Stimulated activated naive B cell treated with anti-CD40 and anti-IgM and Interleukin-4, amounts not matched to agents 10 μg/mL and 1 μg/mL and 100 μg/mL, for 72 hours (primary cell): ENCODE measurements around the gene PSMB8.

Source experiments
- ATAC-seq, 2 donors: fragments of 150-1000 bp; cut with Tn5 transposase; replicated peaks; 2 replicates each; pipeline ENCODE4 v1.10.0; 2021; ENCODE audit warnings: moderate library complexity in 1 of 2
- DNase-seq: peaks from one replicate; pipeline ENCODE4 v3.0.0; 2021
- H3K27ac Mint-ChIP-seq: one replicate; pipeline ENCODE4 v1.8.0; 2022; ENCODE audit warnings: mild to moderate bottlenecking, mixed read lengths
- H3K27me3 Mint-ChIP-seq, 2 donors: one replicate each; pipeline ENCODE4 v1.8.0; 2022; ENCODE audit warnings: mixed read lengths in 2 of 2
- H3K36me3 Mint-ChIP-seq, 2 donors: one replicate each; pipeline ENCODE4 v1.8.0; 2022; ENCODE audit warnings: mixed read lengths in 2 of 2, mild to moderate bottlenecking in 1 of 2
- H3K4me1 Mint-ChIP-seq, 2 donors: one replicate each; pipeline ENCODE4 v1.8.0; 2022; ENCODE audit warnings: mixed read lengths in 2 of 2, mild to moderate bottlenecking in 1 of 2
- H3K4me3 Mint-ChIP-seq, 2 donors: one replicate each; pipeline ENCODE4 v1.8.0; 2022; ENCODE audit warnings: mild to moderate bottlenecking in 2 of 2, mixed read lengths in 2 of 2, moderate library complexity in 1 of 2
- H3K9me3 Mint-ChIP-seq, 2 donors: one replicate each; pipeline ENCODE4 v1.8.0; 2022; ENCODE audit warnings: mixed read lengths in 2 of 2, mild to moderate bottlenecking in 1 of 2

PSMB8 gene

DNA sequence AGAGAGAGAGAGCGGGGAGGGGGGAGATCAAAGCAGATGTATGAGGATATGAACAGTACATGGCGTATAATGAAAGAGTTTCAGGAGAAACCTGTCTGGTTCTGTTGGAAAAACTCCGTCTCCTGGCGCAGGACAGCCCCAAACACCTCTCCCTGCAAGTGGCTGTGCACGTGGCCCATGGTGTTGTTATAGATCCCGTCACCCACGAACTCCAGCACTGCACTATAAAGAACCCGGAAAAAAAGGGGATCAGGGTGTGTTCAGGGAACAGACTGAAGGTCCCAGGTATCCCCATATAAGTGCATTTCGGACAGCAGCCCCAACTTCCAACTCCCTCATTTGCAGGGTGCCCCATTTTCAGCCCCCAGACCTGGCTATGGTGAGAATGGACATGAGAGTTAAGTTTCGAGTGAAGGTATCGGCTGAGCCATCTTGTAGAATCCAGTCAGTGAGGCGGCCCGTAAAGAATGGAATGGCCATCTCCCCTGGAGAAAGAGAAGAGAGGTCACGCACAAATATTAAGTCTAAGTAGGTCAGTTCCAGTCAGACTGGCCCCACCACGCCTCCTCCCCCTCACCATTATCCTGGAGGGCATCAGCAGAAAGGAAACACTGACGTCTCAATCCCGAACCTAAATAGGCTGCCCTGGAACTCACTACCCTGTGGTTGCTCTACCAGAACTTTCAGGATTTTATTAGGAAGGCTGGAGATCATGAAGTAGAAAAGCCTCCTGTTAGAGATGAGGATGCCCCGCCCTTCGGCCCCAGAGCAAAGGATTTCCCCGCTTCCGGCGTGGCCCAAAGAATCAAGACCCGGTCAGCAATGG is 8.4 kb upstream of the PSMB8 start:
- DNase-seq (no peak), ATAC-seq (no peak)
- Mint-ChIP-seq H3K9me3 (peaks cover 0 to 3% of the 10 kb centered on the region in 2 donors), H3K4me3 (peak overlapping the region; percentile 94 to 100), H3K36me3 (peaks cover 74 to 76% of the 10 kb centered on the region in 2 donors), H3K27me3 (no peaks in the 10 kb centered on the region), H3K27ac (peak overlapping the region; percentile 99), H3K4me1 (peaks cover 55 to 73% of the 10 kb centered on the region in 2 donors)

DNA sequence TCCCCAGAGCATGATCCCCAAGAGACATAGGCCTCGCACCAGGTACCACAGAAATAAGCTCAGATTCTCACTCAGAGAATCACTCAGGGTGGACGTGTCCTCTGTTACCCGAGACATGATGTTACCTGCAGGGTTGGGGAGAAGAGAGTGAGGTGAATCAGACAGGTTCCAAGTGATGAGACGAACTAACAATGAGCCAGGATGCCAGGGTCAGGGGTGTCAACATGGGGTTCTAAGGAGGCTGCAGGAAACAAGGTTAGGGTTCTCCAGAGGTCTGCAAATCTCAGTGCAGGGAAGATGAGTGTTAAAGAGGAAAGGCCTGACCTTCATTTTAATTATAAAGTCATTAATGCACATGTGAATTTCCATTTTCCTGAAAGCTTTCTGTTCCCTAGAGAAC is 7.2 kb upstream of the PSMB8 start:
- Mint-ChIP-seq H3K36me3 (peaks cover 75 to 77% of the 10 kb centered on the region in 2 donors), H3K27ac (peak overlapping the region; percentile 16), H3K4me1 (peaks cover 54 to 78% of the 10 kb centered on the region in 2 donors), H3K27me3 (no peaks in the 10 kb centered on the region), H3K9me3 (peaks cover 0 to 3% of the 10 kb centered on the region in 2 donors), H3K4me3 (peak overlapping the region; percentile 94 to 100)
- DNase-seq = no peak
- no peak for ATAC-seq

DNA sequence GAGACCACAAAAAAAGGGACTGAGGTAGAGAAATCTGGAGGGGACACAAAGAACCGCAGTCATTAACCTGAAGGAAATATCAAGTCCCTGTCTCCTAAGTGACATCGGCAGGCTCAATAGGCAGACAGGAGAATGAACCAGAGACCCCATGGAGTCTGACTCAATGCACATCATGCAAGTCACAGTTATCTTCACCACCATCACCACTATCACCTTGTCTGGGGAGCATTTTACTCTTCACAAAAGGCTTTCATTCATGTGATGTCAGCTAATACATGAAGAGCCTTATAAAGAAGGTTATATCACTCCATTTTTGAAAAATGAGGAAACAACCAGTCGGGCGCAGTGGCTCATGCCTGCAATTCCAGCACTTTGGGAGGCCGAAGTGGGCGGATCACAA is 5.3 kb upstream of the PSMB8 start:
- no peak for DNase-seq
- H3K9me3 Mint-ChIP-seq = peaks cover 0 to 3% of the 10 kb centered on the region in 2 donors
- peak overlapping the region; percentile 15 for H3K27ac Mint-ChIP-seq
- peaks cover 57 to 78% of the 10 kb centered on the region in 2 donors for H3K4me1 Mint-ChIP-seq
- H3K36me3 Mint-ChIP-seq = peaks cover 79 to 83% of the 10 kb centered on the region in 2 donors
- H3K4me3 Mint-ChIP-seq = peak overlapping the region in 1 of 2 donors; percentile 3
- no peaks in the 10 kb centered on the region for H3K27me3 Mint-ChIP-seq
- no peak for ATAC-seq

DNA sequence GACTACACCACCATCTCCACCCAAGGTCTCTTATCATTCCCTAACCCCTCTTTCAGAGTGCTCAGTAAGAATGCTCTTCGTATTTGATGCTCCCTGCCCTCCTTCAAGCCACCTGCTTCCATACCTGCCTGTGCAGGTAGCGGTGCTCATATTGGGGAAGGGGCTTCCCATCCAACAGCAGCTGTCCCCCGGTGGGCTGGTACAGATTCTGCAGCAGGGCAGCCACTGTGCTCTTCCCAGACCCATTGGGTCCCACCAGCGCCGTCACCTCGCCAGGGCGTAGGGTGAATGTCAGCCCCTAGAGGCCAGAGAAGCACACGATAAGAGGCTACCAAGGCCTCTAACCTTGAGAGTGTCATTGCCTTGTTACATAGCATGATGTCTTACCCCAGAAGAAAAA is 3.9 kb upstream of the PSMB8 start:
- Mint-ChIP-seq H3K9me3 (peaks cover 0 to 3% of the 10 kb centered on the region in 2 donors), H3K27ac (peak overlapping the region; percentile 68), H3K4me1 (peaks cover 59 to 83% of the 10 kb centered on the region in 2 donors), H3K27me3 (no peaks in the 10 kb centered on the region), H3K4me3 (peak overlapping the region; percentile 21 to 66), H3K36me3 (peaks cover 81 to 90% of the 10 kb centered on the region in 2 donors)
- DNase-seq (no peak), ATAC-seq (no peak)

DNA sequence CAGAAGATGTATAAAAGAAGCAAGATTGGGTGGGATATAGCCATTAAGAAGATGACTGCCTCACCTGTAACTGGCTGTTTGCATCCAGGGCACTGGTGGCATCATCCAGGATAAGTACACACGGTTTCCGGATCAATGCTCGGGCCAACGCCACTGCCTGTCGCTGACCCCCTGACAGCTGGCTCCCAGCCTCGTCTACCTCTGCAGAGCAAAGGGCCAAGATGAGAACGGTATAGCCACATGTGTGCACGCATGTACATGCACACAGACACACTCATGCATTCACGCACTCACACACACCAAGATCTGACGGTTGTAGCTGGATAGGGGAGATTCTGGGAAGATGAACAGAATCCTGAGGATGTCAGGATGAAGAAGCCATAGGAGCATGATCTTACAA is 3.2 kb upstream of the PSMB8 start:
- peaks cover 82 to 90% of the 10 kb centered on the region in 2 donors for H3K36me3 Mint-ChIP-seq

DNA sequence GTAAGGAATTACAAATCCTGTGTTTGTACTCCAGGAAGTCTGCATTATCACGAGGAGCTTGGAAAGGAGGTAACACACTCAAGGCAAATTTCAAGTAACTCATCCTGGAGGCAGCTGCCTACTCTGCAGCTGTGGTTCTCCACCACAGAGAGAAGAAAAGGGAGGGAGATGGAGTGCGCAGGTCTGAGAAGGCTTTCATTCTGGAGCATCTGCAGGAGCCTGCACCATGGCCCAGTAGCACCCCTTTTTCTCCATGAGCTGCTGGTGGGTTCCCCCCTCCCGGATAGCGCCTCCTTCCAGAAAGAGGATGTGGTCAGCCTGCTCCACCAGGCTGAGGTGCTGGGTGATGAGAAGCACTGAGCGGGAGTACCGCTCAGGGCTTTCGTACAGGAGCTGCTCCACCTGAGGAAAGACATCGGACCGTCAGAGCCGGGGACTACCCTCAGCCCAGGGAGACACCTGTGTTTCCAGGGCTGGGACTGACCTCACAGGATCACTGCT is 1.6 kb upstream of the PSMB8 start:
- Mint-ChIP-seq H3K4me3 (peak overlapping the region; percentile 98), H3K36me3 (peaks cover 82 to 91% of the 10 kb centered on the region in 2 donors), H3K27ac (peak overlapping the region; percentile 100), H3K4me1 (peaks cover 65 to 83% of the 10 kb centered on the region in 2 donors), H3K9me3 (peaks cover 0 to 3% of the 10 kb centered on the region in 2 donors), H3K27me3 (no peaks in the 10 kb centered on the region)
- peak; percentile 51 for DNase-seq
- peak; percentile 8 to 13 for ATAC-seq

More for the DNA sequence above, 3.2 kb upstream of the PSMB8 start:
- peak overlapping the region; percentile 33 for H3K27ac Mint-ChIP-seq
- H3K4me1 Mint-ChIP-seq = peaks cover 63 to 83% of the 10 kb centered on the region in 2 donors
- ATAC-seq (no peak), DNase-seq (no peak)
- H3K27me3 Mint-ChIP-seq = no peaks in the 10 kb centered on the region
- H3K4me3 Mint-ChIP-seq = peak overlapping the region; percentile 29 to 66
- peaks cover 0 to 3% of the 10 kb centered on the region in 2 donors for H3K9me3 Mint-ChIP-seq

DNA sequence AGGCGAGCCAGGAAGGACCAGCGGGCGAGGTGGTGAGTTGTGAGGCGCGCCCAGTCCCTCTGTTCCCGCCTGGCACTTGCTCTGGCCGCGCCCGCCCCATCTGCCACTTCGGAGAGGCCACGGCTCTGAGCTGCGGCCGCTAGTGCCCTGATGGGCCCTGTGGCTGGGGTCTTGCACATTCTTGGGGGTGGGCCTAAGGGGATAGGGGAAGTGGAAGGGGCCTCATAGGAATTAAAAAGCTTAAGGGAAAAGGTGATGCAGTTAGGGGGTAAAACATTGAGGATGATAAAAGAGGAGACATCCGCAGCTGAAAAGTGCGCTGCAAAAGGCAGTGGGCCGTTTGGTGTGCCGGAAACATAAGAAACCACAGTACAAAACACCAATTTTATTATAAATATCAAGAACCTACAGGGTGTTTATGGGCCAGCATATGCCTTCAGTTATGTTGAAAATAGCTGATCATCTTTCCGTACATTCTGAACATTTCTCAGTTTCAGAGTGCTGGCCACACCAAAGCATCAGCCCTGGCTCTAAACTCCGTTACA is 1.1 kb upstream of the PSMB8 start:
- peaks cover 0 to 3% of the 10 kb centered on the region in 2 donors for H3K9me3 Mint-ChIP-seq
- ATAC-seq = peak; percentile 1 to 6
- no peak for DNase-seq
- no peaks in the 10 kb centered on the region for H3K27me3 Mint-ChIP-seq
- peak overlapping the region; percentile 100 for H3K27ac Mint-ChIP-seq
- H3K4me3 Mint-ChIP-seq = peak overlapping the region; percentile 98
- H3K36me3 Mint-ChIP-seq = peaks cover 82 to 91% of the 10 kb centered on the region in 2 donors
- H3K4me1 Mint-ChIP-seq = peaks cover 67 to 83% of the 10 kb centered on the region in 2 donors

DNA sequence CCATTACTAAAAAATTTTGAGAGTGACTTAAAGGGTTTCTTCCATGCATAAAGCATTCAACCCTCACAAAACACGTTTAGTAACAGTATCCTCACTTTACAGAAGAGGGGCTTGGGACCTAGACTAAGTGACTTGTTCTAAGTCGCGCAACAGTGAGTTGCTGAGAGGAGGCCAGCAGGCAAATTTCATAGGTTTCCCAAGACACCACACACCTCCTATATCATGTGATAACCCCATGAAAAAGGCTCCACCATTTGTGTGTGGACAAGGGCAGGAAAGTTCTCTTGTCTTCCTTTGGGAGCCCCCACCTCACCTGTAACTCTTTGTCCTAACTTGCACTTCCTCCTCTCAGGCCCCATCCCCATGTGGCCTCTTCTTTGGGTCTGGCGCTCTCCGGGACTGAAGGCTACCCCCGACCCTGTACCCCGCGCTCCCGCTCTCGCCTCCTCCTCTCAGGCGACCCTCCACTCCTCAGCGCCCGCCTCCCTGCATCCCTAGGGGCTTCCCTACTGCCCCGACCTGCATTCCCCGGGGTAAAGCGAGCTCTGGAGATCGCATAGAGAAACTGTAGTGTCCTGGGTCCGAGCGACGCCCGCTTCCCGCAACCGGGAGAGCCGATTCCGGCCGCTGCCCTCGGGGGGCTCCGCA is 392 bp downstream of the PSMB8 start:
- H3K36me3 Mint-ChIP-seq = peaks cover 71 to 80% of the 10 kb centered on the region in 2 donors
- DNase-seq = no peak
- no peak for ATAC-seq
- H3K27ac Mint-ChIP-seq = peak overlapping the region; percentile 100
- no peaks in the 10 kb centered on the region for H3K9me3 Mint-ChIP-seq
- H3K4me1 Mint-ChIP-seq = peaks cover 60 to 84% of the 10 kb centered on the region in 2 donors
- H3K27me3 Mint-ChIP-seq = no peaks in the 10 kb centered on the region
- H3K4me3 Mint-ChIP-seq = peak overlapping the region; percentile 98

DNA sequence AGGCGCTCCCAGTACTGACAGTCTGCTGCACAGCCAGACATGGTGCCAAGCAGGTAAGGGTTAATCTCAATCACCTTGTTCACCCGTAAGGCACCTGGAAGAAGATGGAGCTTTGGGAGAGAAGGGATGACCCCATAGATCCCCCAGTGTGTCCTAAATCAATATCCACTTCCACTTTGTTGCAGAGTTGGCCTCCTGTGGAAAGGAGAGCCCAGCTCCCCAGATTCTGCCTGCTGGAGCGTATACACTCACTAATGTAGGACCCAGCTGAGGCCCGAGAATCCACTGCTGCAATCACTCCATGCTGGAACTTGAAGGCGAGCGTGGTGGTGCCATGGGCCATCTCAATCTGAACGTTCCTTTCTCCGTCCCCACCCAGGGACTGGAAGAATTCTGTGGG is 1.2 kb downstream of the PSMB8 start:
- peaks cover 53 to 79% of the 10 kb centered on the region in 2 donors for H3K4me1 Mint-ChIP-seq
- H3K9me3 Mint-ChIP-seq = no peaks in the 10 kb centered on the region
- no peak for ATAC-seq
- H3K27me3 Mint-ChIP-seq = no peaks in the 10 kb centered on the region
- peaks cover 63 to 73% of the 10 kb centered on the region in 2 donors for H3K36me3 Mint-ChIP-seq
- DNase-seq = no peak
- H3K27ac Mint-ChIP-seq = peak overlapping the region; percentile 100
- peak overlapping the region; percentile 98 for H3K4me3 Mint-ChIP-seq

DNA sequence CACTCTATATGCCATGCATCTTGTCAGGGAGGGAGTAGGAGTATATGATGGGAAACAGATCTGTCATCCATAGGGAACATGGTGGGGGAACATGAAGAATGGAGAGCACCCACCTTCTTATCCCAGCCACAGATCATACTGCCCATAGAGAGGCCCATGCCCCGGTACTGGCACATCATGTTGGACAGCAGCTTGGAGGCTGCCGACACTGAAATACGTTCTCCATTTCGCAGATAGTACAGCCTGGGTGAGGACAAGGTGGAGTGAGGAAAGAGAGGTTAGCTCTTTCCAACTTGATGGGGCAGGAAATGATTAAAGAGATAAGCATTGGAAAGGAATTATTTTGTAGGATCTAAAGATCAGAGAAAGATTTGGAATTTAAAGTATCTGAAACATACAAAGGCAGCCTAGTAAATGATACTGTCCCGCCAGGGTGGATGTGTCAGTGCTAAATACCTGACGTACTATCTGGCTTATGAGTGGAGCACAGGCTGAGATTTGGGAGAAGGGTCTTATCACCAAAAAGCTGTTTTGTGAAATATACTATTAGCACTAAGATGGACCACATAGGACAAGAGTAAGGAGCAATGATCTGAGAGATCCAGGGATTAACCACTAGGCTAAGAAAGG is 1.7 kb downstream of the PSMB8 start:
- DNase-seq = no peak
- H3K36me3 Mint-ChIP-seq = peaks cover 60 to 73% of the 10 kb centered on the region in 2 donors
- H3K27me3 Mint-ChIP-seq = no peaks in the 10 kb centered on the region
- no peak for ATAC-seq
- peaks cover 53 to 79% of the 10 kb centered on the region in 2 donors for H3K4me1 Mint-ChIP-seq
- H3K27ac Mint-ChIP-seq = peak overlapping the region; percentile 100
- H3K9me3 Mint-ChIP-seq = no peaks in the 10 kb centered on the region
- peak overlapping the region; percentile 98 for H3K4me3 Mint-ChIP-seq

DNA sequence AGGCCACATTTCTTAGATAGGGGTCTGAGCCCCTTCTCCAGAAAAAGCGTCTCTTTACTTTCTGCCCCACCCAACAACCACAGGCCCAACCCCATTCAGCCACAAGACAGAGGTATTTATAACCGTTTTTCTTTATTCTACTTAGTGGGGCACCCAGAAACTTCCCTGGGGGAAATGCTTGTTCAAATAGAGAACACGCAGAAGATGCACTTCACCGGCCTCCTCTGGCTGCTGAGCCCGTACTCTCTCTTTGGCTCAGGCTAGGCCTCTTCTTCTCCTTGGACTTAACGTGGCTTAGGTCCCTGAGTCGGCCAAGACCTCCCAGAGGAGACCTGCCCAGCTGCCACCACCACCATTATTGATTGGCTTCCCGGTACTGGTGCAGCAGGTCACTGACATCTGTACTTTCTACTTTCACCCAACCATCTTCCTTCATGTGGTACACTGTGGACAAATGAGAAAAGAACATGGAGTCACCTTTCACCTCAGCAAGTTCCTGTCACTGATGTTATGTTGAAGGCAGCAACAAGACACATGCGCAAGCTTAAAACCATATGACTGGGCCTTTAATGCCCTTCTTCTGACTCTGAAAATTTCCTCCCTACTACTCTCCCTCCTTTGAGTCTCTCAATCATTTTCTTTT is 3.1 kb downstream of the PSMB8 start:
- peaks cover 59 to 73% of the 10 kb centered on the region in 2 donors for H3K36me3 Mint-ChIP-seq
- H3K27me3 Mint-ChIP-seq = no peaks in the 10 kb centered on the region
- DNase-seq = peak; percentile 61
- H3K4me1 Mint-ChIP-seq = peaks cover 60 to 78% of the 10 kb centered on the region in 2 donors
- peak; percentile 15 to 21 for ATAC-seq
- peak overlapping the region; percentile 100 for H3K27ac Mint-ChIP-seq
- H3K4me3 Mint-ChIP-seq = peak overlapping the region; percentile 69 to 98
- no peaks in the 10 kb centered on the region for H3K9me3 Mint-ChIP-seq

DNA sequence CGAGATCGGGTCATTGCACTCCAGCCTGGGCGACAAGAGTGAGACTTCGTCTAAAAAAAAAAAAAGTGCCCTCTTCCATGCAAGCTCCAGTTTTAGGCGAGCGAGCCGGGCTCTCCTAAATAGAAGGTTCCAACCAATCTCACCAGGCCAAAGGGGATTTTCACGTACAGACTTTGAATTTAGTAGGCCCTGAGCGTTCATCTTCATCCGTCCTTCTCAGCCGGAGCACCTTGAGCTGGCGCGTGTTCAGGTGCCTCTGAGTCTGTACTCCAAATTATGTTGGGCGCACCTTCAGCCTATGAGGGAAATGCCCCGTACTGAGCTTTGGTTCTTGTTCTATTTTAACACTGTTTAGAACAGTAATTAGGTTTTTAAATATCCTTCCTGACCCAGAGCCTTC is 4.5 kb downstream of the PSMB8 start:
- H3K4me3 Mint-ChIP-seq = no peak overlapping the region
- ATAC-seq = no peak

DNA sequence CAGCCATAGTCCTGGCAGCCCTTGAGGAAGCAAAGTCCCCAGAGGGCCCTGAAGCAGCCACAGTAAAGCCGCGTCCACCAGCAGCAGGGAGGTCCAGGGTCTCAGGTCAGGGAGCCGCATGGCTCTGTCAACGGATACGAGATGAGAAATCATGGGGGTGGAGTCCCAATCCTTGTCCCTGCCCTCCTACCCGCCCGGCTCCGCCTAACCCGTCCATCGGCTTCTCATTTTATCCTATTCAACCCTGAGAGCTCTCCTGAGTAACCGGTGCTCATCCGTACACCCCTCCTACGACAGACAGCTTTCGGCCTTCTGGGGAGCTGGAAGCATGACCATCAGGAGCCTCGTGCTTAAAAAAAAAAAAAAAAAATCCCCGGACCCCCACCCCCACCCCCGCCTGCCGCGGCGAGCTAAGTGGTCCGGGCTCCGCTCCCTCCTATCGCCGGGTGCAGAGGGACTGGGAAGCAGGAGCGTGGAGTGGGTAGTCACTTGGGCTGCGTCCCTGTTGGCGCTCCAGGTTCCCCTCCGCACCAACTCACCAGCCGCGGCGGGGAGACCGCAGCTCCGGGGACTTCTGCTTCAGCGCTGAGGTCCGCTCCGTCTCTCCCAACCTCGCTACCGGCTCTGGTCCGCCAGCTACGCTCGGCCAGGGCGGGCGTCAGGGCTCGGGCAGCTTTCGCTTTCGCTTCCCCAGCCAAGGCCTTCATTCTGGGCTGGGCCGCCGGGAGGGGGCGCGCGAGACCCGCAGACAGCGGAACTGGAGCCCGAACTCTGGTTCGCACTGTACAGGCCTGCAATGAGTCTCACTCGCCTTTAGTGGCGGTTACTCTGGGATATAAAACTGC is 5.5 kb downstream of the PSMB8 start, which contains the start of gene TAP2:
Gene TAP2, minus strand, starts transcription at position 626 of the 845 bp plus-strand sequence. Its CDS starts 506 bp downstream, at position 120.
- peak; percentile 95 for DNase-seq
- no peaks in the 10 kb centered on the region for H3K27me3 Mint-ChIP-seq
- peak within 1 kb of the TSS; percentile 82 to 91 for H3K4me3 Mint-ChIP-seq
- H3K4me1 Mint-ChIP-seq = peaks cover 72 to 91% of the 10 kb centered on the region in 2 donors
- ATAC-seq = peak; percentile 81 to 87
- H3K9me3 Mint-ChIP-seq = peaks cover 0 to 6% of the 10 kb centered on the region in 2 donors
- H3K27ac Mint-ChIP-seq = peak within 1 kb of the TSS; percentile 97
- peaks cover 64 to 73% of the 10 kb centered on the region in 2 donors for H3K36me3 Mint-ChIP-seq

More for the DNA sequence above, 4.5 kb downstream of the PSMB8 start:
- Mint-ChIP-seq H3K27me3 (no peaks in the 10 kb centered on the region), H3K9me3 (no peaks in the 10 kb centered on the region), H3K27ac (peak overlapping the region; percentile 33), H3K4me1 (peaks cover 61 to 80% of the 10 kb centered on the region in 2 donors), H3K36me3 (peaks cover 58 to 73% of the 10 kb centered on the region in 2 donors)
- DNase-seq = no peak
